ELF-1 (cell line): Measurements from ENCODE around the gene DNAJB6.

ENCODE experiments used
- DNase-seq: peaks from one replicate; pipeline ENCODE4 v3.0.0-alpha.2; 2016; ENCODE audit warnings: low read depth, low spot score

DNAJB6 gene

GRCh38 chr7:157368955-157369354 is 32.2 kb downstream of the DNAJB6 start:
- DNase-seq, result no peak

GRCh38 chr7:157370742-157371141 is 33.9 kb downstream of the DNAJB6 start:
- DNase-seq, result no peak

DNA sequence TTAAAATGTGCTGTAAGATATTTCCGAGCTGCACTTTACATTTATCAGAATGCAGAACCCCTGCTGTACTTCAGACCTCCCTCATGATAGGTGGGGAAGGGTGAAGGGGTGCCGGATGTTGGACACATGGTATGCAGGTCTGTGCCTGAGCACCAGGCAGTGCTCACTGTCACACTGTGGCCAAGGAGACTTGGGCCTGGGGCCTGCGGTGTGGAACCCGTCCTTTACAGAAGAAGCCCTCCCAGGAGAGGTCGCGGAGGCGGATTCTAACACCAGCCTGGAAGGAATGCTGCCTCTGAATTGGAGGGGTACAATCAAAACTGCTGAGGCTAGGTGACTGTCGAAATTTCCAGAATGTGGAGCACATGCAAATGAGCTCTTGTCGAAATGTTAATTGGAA is 34.5 kb downstream of the DNAJB6 start:
- DNase-seq, result no peak

DNA sequence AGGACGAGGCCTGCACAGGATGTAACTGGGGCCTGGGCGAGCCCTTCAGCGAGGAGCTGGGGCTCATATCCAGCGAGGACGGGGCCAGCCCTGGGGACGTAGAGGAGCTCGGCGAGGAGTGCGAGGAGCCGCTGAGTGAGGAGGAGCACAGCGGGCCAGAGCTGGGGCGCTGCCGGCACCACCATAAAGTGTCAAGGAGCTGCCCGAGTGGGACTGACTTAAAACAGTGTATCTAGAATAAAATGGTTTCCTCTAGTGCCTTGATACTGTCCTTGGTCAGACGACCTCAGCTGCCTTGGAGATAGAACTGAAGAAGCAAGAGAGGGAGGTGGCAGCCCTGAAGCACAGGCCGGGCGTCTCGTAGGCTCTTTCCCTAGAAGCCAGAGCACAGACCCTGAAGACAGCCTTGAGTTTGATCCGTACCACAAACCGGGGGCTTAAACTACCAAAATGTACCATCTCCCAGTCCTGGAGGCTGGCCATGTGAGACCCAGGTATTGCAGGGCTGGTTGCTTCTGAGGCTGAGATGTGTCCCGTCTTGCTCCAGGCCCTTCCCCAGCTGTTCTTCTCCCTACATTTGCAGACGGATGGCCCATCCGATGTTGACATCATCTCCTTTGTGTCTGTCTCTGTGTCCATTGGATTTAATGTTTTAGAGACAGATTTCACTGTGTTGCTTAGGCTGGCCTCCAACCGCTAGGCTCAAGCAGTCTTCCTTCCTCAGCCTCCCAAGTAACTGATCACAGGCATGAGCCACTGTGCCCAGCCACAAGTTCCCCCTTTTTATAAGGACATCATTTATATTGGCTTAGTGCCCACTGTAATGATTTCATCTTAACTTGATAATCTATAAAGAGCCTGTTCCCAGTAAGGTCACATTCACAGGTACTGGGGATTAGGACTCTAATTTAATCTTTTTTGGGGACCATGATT is 35.8 kb downstream of the DNAJB6 start:
- DNase-seq, result no peak

GRCh38 chr7:157373493-157373892 is 36.7 kb downstream of the DNAJB6 start:
- DNase-seq, result no peak

GRCh38 chr7:157375410-157375809 is 38.6 kb downstream of the DNAJB6 start:
- DNase-seq, result no peak

- DNase-seq, result no peak
Measured at GRCh38 chr7:157377436-157378124, 40.8 kb downstream of the DNAJB6 start.

- DNase-seq, result no peak
Measured at GRCh38 chr7:157378390-157378789, 41.6 kb downstream of the DNAJB6 start.

- DNase-seq, result no peak
Measured at GRCh38 chr7:157379493-157379892, 42.7 kb downstream of the DNAJB6 start.

DNA sequence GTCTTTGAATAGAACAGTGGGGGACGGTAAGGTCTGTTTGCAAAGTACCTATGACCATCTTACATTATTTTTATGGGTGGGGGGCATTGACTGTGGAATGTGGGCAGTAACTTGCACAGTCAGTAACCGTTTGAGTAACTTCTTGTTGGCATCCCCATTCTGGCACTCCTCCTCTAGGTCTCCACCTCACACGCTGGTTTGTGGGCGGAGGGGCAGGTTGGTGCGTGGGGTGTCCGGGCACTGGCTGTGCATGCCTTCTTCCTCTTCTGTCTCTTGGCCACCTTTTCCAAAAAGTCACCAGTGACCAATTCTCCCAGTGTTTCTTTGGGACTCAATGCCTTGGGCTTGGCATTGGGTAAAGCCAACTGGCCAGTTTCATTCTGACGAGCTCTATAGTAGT is 43.6 kb downstream of the DNAJB6 start:
- DNase-seq, result no peak

DNA sequence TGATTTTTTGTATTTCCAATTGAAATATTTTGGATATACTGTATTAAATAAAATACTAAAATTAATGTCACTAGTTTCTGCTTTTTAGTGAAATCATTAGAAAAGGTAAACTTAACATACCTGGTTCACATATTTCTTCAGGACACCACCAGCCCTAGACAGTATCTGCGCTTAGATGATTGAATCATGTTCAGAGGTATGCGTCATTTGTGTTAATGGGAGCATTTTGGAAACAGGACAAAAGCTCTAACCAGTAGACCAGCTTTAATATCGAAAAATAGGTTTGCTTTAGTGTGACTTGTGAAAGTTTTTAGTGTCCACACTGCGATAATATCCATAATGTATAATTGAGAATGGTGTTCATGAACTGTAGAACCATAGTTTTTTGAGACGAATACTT is 47.1 kb downstream of the DNAJB6 start:
- no peak for DNase-seq

DNA sequence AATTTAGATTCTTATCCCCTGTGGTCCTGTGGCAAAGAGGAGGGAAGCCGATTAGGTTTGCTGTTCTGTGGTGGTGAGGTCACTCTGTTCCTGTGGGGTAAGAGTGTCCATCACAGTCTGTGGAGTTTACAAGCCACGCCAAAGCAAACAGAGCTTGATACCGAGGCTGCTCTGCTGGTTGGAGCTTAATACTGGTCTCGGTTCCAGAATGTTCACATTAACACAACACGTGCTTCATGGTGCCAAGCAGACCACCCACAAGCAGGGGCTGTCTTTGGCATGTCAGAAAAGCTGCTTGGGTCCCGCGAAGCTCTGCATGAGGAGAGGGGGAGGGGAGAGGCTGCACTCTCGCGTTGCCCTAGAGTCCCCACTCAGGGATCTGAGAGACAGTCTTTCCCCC is 47.5 kb downstream of the DNAJB6 start:
- no peak for DNase-seq

DNA sequence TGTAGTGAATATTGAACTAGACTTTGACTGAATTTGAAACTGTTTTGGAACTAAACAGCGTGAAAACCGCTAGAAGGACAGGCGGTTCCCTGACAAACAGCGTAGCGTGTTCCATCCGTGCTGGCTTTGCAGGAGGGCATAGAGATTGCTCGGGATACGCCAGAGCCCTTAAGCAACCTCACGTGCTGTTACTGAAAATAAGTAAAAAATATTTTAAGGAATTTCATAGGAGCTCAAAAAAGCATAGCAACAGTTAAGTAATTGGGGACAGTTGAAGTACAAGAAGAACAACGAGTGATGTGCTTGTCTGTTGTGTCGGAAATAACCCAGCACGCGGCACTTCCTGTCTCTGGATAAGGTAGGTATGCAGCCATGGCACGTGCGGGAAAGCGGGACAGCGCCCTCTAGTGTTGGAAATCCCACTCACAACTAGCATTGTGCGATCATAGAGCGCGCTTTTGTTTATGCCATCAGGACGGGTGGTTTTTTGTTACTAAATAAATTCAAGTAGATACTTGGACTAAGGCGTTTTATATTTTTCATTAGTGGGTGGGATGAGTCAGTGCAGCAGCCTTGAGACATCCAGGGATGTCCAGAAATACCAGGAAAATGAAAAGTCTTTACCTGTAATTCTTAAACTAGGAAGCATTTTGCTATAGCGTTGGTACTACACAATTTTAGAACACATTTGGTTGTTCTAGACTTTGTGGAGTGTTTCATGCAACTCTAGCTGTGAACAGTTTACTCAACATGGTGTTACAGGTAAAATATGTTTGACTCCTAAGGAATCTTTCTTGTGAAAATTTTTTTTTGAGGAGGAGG is 50.4 kb downstream of the DNAJB6 start:
- peak; percentile 95 for DNase-seq

DNA sequence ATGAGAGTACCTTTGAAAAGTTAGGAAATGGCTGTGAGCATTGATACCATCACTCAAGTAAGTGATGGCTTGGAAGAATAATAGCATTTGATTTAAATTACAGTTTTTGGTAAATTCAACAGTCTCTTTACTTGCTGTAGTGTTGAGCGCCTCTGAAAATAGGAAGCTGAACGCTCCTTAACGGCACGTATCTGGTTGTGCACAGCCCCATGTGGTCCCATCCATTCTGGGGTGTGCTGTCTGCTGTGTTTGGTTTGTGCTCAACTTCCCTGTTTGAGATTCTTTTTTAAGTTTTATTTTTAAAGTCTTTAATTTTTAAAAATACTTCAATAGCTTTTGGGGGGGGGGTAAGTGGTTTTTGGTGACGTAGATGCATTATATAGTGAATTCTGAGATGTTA is 51.5 kb downstream of the DNAJB6 start:
- no peak for DNase-seq

DNA sequence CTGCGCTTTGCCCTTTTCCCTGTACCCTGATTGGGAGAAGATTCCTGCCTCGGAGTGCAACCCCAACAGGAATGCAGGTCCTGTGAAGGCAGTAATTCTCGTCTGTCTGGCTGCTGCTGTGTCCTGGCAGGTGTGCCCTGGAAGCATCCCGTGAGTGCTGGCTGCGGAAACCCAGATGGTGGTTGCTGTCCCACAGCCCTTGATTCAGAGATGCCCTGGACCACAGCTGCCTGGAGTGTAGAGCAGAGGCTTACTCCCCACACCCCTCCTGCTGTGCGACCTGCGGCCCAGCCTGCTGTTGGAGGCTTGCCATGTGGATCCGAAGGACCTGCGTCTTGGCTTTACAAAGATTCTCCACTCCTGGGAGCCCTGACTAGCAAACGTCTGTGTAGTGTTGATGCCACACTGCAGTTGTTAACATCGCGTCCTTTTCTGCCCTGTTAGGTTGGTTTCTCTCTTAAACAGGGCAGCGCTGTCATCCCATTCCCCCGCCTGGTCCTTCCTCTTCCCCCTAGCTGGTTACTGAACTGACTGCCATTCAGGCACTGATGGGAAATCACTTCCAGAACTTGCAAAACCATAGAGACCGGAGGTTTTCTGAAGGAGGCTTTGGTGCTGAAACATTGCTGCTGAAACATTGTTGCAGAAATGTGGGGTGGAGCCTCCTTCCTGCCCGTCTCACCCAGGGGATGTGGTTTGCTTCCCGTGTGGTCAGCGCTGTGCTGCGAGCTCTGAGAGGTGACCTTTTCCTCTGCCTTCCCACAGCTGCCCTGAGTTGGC is 53.3 kb downstream of the DNAJB6 start:
- DNase-seq, result no peak

DNA sequence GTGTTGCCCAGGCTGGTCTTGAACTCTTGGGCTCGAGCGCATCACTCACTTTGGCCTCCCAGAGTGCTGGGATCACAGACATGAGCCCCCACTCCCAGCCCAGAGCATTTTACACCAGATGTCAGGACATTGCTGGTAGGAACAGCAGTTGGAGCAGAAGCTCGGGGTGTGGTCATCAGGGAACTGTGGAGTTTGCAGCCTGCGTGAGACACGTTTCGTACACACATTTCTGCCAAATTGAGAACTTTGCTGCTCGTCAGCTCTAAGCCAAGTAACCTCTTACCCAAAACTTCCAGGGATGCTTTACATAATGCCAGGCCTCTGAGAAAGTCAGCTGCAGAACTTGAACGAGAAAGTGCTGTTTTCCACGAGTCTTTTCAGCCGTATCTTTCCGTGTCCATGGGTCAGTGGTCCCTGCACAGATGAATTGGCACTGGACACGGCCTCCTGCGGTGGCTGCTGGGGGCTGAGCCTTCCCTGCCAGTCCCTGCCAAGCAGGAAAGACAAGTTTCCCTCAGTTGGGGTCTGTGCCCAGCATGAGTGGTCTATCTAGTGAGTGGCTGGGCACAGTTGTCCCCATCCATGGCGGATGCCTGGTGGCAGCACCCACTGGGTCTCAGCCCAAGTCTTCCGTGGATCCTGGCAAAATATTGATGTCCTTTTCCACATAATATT is 54.4 kb downstream of the DNAJB6 start:
- no peak for DNase-seq

GRCh38 chr7:157392256-157393037 is 55.6 kb downstream of the DNAJB6 start:
- DNase-seq, result no peak

GRCh38 chr7:157394246-157395191 is 57.7 kb downstream of the DNAJB6 start:
- DNase-seq, result no peak

GRCh38 chr7:157395206-157395605 is 58.4 kb downstream of the DNAJB6 start:
- DNase-seq, result no peak
